Umbilical cord (tissue), 2 donors: ENCODE results near the gene SMIM21. TPM values are rescaled to one million over a fixed set of nuclear protein-coding genes. Genes with fewer than 3 reads are reported as not detected.

ENCODE experiments used
- DNase-seq: peaks from one replicate; pipeline ENCODE4 v3.0.0-alpha.2; 2015; ENCODE audit warnings: low spot score
- total RNA-seq: library from RNA; depleted of rRNA; stranded (reverse); fragments of >200 nt; gene quantifications from one replicate; pipeline ENCODE4 v1.2.3, GENCODE V29; 2014; ENCODE audit warnings: low replicate concordance; ENCODE audit not compliant: insufficient read depth

SMIM21 gene
- not detected for total RNA-seq

GRCh38 chr18:75427603-75428002 lies at the start of gene SMIM21:
Gene SMIM21 (minus strand): TSS chr18:75427703. CDS start chr18:75427563, 140 bp downstream.
- DNase-seq = no peak

GRCh38 chr18:75475228-75475627 lies 47.7 kb upstream of the SMIM21 start:
- peak; percentile 63 for DNase-seq

GRCh38 chr18:75474332-75474731 lies 46.8 kb upstream of the SMIM21 start:
- DNase-seq = no peak

DNA sequence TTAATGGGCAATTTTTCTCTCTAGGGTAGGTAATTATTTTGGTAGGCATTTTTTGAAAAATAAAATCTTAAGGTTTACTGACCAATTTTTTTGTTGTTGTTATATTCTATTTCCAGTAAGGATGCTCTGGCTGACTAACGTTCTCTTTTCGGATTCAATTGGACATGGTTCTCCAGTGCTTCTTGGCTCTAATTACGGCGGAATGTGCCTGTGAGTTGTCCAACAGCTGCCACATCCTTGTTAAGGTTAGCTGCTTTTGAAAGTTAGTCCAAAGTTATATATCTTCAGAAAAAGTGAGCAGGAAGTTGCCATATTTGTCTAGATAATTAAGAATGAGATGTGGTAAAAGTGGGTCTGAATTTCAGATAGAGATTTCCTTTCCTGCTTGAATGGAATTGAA lies 45.8 kb upstream of the SMIM21 start:
- no peak for DNase-seq

GRCh38 chr18:75472906-75473305 lies 45.4 kb upstream of the SMIM21 start:
- DNase-seq = no peak

DNA sequence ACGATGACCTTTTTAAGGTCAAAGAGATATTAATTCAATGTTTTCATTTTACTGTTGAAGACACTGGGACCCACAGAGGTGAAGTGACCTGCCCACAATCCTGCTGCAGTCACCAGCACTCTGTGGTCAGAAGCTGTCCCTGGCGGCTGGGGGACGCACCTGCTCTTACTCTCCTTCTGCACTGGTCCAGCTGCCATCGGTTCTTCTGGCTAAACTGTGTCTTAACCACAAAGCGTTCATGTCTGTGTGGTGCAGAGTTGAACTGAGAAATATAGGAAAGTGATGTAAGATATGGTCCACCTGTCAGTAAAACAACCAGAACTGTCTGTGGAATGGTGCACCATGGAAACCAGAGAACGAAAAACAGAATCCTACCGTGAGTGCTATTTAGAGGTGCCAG lies 44.9 kb upstream of the SMIM21 start:
- no peak for DNase-seq

GRCh38 chr18:75471850-75472249 lies 44.3 kb upstream of the SMIM21 start:
- DNase-seq = no peak

DNA sequence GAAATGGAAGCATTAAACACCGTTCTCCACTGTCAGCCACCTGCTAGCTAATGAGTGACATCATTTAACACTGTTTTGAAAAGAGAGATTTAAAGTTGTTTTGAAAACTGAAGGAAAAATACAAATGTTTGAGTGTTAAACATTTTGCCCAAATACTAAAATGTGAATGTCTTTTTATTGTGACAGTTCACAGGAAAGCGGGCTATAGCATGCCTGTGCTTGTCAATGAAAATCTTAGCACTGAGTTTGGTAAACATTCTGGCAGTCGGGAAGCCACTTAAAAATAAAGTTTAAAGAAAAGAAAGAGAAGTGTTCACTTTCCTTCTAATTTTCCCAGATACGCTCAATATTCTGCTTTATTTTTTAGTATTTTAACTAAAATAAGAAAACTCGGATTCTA lies 40.3 kb upstream of the SMIM21 start:
- no peak for DNase-seq

DNA sequence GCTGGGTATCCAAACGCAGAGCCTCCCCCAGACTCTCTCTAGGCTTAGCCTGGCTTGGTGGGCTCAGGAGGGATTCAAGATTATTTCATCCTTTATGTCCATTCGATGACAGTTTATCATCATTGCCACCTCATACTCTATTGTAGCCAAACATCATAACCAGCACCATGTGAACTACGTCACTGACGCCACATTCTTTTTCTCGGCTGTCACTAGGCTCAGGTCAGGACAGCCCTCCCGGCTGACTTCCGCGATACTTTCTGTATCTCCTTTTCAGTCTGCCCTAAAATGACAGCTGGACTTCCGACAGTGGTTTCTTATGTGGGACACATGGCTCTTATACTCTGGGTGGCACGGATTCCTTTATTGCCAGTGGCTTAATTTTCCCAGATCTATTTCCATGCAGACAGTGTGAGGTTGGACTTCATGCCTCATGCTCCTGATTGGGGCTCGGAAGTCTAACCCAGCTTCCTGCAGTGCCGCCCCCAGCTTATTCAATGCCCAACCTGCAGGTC lies 39.8 kb upstream of the SMIM21 start:
- DNase-seq = no peak

DNA sequence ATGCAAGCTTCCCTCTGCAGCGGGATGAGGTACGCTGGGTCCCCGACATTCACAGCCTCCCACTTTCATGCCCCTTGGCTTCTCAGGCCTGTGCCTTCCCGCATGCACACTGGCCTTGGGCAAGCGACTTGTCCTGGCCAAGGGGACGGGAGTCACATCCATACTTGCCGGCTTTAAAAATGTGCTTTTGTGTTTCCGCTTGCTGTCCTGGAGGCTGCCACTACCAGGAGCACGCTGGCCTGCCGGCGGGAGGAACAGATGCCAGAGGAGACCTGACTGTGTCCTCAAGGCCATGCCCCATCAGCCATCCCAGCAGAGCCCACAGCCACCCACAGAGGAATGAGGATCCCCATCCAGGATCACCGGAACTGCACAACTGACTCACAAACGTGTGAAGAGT lies 36.9 kb upstream of the SMIM21 start:
- no peak for DNase-seq

- DNase-seq = no peak
These were observed 34.8 kb upstream of the SMIM21 start for GRCh38 chr18:75462178-75462832.

DNA sequence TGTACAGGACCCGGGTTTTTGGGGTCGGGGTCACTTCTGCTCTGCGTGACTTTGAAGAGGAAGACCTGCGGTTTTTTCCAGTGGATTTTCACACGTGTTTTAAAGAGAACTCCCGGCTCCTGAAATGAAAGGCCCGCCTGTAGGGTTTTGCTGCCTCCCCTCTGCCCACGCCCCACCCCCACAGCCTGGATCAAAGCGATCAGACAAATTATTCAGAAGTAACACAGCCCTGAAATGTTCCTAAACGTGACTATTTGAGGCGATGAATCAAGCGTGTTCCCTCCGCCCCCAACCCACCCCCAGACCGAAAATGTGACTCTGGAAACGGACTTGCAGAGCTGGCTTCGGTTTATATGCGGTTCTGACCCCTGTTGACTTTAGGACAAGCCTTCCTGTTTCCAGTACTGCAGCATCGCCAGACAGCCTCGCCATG lies 28.7 kb upstream of the SMIM21 start:
- peak; percentile 56 for DNase-seq

DNA sequence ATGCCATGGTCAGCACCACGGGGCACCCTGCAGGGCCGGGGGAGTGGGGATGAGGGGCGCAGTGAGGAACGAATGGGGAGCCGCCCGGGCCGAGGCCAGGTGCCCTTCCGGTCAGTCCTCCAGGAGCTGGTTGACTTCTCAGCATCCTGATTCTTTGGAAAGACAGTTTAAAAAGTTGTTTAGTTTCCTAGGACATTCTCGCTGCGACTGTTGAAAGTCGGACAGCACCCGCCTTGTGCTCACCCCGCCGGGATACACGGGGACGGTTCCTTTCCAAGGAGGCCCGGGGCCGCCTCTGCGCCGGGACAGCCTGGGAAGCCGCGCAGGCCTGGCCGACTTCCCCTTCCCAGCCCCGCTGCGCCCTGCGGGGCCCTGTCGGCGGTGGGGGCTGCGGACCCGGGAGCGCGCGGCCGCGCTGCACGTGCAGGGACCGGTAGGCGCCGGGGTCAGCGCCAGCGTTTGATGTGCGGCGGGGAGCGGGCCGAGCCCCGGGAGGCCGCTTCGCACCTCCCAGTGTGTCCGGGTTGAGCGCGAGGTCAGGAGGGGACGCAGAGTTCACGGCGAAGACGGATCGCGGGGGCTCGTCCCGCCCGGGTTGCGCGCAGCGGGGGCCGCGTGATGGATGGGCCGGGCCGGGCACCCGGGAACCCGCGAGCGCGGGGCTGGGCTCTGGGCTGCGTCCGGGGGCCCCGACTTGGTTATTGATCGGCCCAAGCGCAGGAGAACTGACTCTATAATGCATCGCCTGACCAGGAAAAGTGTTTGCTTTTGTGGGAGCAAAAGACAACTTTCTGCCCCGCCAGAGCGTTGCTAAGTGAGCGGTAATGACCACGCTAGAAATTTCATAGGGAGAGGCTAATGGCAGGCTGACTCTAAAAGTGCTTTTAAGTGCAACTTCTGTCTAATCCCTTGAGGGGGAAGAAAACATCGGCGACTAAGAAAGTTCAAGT lies 28.0 kb upstream of the SMIM21 start:
- DNase-seq = peak; percentile 56

GRCh38 chr18:75454022-75454795 lies 26.7 kb upstream of the SMIM21 start:
- DNase-seq = no peak

DNA sequence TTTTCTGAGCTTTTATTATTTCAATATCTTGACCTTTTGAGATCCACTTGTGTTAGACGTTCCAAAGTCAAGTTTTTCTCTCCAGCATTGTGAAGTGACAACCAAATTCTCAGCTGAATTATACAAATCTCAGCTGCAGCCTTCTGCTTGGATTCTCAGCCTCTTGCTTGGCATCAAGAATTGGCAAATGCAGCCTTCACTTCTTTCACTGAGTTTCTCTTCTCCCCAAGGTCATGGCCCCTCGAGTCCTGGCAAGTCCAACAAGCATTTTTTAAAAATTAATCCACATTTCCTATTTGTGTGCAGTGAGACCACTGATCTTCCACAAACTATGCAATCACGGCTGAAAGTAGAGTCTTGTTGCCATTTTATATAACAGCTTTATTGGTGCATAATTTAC lies 23.4 kb upstream of the SMIM21 start:
- no peak for DNase-seq

- DNase-seq = no peak
These were observed 14.4 kb upstream of the SMIM21 start for GRCh38 chr18:75441896-75442295.

DNA sequence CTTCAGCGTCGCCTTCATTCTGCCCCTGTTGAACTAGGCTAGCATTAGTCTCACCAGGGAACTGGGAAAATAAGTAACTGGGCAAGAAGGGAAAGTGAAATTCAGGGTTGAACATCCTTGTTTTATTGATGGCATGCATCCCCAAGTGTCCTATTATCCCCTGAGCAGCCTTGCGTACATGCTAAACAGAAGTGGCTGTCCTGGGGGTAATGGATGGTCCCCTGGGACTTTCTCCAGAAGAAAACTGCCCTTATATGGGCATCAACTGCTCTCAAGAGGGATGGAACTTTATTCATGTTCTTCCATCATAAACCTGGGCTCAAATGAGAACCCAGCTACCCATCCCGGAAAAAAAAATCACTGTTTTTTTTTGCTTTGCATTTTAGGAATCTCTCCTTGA lies 11.8 kb upstream of the SMIM21 start:
- no peak for DNase-seq

DNA sequence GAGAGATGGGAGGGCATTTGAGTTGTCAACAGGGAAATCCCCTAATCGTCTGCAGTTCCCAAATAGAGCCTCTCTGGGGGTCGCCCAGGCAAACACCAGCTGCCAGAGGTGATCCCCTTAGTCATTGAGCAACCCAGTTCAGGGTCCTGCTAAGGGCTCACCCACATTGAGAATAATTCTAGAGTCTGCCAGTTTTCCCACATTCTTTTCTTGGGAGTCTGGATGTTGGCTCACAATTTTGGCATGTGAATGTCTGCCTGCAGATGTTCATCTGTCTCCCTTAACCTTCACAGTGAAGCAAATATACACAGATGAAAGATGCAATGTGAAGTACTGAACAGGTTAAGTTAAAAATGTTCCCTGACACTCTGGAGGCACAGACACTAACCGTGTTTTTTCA lies 11.4 kb upstream of the SMIM21 start:
- DNase-seq = peak; percentile 25

- no peak for DNase-seq
These were observed 10.5 kb upstream of the SMIM21 start for GRCh38 chr18:75437979-75438378.

DNA sequence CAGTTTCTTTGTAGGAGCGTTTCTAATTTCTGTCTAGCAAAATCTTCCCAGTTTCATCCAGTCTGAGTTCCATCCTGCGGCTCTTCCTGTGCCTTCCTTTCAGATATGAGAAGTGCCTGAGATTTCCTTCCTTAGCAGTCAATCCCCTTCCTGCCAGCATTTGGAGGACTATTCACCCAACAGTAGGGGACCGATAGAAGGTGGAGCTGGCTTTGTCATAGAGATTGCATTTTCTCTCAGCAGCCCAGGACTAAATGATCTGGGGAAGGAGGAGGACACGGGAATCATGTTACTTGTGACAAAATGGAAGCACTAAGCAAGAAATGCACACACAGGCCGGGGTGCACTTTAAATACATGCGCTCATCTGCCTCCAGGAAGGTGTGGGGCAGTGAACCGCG lies 5.6 kb upstream of the SMIM21 start:
- DNase-seq = no peak

GRCh38 chr18:75429975-75430374 lies 2.5 kb upstream of the SMIM21 start:
- DNase-seq = peak; percentile 15

GRCh38 chr18:75428490-75428889 lies 987 bp upstream of the SMIM21 start:
- DNase-seq = no peak
